Gastrocnemius medialis (tissue), 4 donors: ENCODE data around the gene ZNF397. TPM values are rescaled to one million over a fixed set of nuclear protein-coding genes. Genes with fewer than 3 reads are reported as not detected.

Experiments used
- ATAC-seq, 2 donors: fragments of 150-250 bp; one replicate each; pipeline ENCODE4 v1.9.1; 2016
- DNase-seq, 2 donors: peaks; one replicate each; pipeline ENCODE4 v3.0.0-alpha.2; 2019
- H3K27ac ChIP-seq, 4 donors: fragments of 200-600 bp; sonication (generic); 1 replicate in 1 of 4; 2 replicates in 3 of 4; pipeline ENCODE4 v1.5.1; 2016 to 2018; ENCODE audit warnings: mild to moderate bottlenecking in 2 of 4, moderate library complexity in 1 of 4
- H3K27me3 ChIP-seq, 3 donors: fragments of 200-600 bp; sonication (generic) in 2 of 3; 1 replicate in 1 of 3; 2 replicates in 2 of 3; pipeline versions ENCODE4 v1.5.1 to v1.6.0; 2016 to 2019; ENCODE audit warnings: mild to moderate bottlenecking in 1 of 3, moderate library complexity in 1 of 3
- H3K36me3 ChIP-seq, 2 donors: fragments of 200-600 bp; sonication (generic) in 1 of 2; one replicate each; pipeline ENCODE4 v1.5.1; 2017 to 2018
- H3K4me1 ChIP-seq, 2 donors: fragments of 200-600 bp; sonication (generic) in 1 of 2; one replicate each; pipeline ENCODE4 v1.5.1; 2016 to 2017; ENCODE audit warnings: mild to moderate bottlenecking in 2 of 2
- H3K4me3 ChIP-seq, 4 donors: fragments of 200-600 bp; sonication (generic) in 3 of 4; 1 replicate in 1 of 4; 2 replicates in 3 of 4; pipeline ENCODE4 v1.5.1; 2016 to 2019; ENCODE audit warnings: mild to moderate bottlenecking in 2 of 4
- H3K9me3 ChIP-seq, 3 donors: fragments of 200-600 bp; sonication (generic) in 2 of 3; 1 replicate in 1 of 3; 2 replicates in 2 of 3; pipeline ENCODE4 v1.5.1; 2016 to 2019
- CTCF ChIP-seq, 5 experiments: fragments of 450-650 bp in 3 of 5; fragments of 200-600 bp in 2 of 5; sonication (generic) in 2 of 5; IDR thresholded peaks in 4 of 5; conservative IDR thresholded peaks in 1 of 5; 1 replicate in 4 of 5; 2 replicates in 1 of 5; pipeline ENCODE4 v1.5.1; 2016 to 2019; ENCODE audit warnings: antibody characterized with exemption in 5 of 5, mild to moderate bottlenecking in 3 of 5, moderate library complexity in 3 of 5
- POLR2A ChIP-seq, 2 donors: fragments of 450-650 bp; IDR thresholded peaks; one replicate each; pipeline ENCODE4 v1.6.1; 2017; ENCODE audit warnings: antibody characterized with exemption in 2 of 2, mild to moderate bottlenecking in 2 of 2, moderate library complexity in 2 of 2
- in situ Hi-C, 4 donors: fragments of 200-750 bp; cut with MboI; loops; one replicate each; pipeline versions ENCODE4 v1.15.0 to v1.8.0; 2017; ENCODE audit warnings: low sequenced_read_pairs in 4 of 4
- intact Hi-C: fragments of 100-400 bp; cut with DNase I; formaldehyde crosslinking; loops from one replicate; pipeline ENCODE4 v1.15.1; 2023; ENCODE audit warnings: low total_unique reads
- total RNA-seq, 4 donors: library from RNA; depleted of rRNA; stranded (reverse); fragments of >200 nt; gene quantifications; one replicate each; pipeline versions ENCODE4 v1.1.0 to v1.2.3, GENCODE V29; 2016

The ZNF397 gene
- total RNA-seq, 4 donors from 2014 or later = 12.3 to 23.4 (median 14.7) TPM

- intact Hi-C loops = no loop called here
- no peak overlapping the region for H3K27ac ChIP-seq
- DNase-seq (no peak), ATAC-seq (no peak)
- H3K4me1 ChIP-seq = no peaks in the 10 kb centered on the region
- in situ Hi-C loops = no loop called here
- no peaks in the 10 kb centered on the region for H3K9me3 ChIP-seq
- no peaks in the 10 kb centered on the region for H3K27me3 ChIP-seq
- TF ChIP-seq POLR2A (IDR thresholded peaks at IDR 0.05) (no peak), CTCF (IDR thresholded peaks at IDR 0.05 in 4 of 5, conservative IDR thresholded peaks at IDR 0.05 in 1 of 5) (no peak)
- H3K4me3 ChIP-seq = no peak overlapping the region
- H3K36me3 ChIP-seq = no peaks in the 10 kb centered on the region
Observed at GRCh38 chr18:35220424-35220823, 20.4 kb upstream of the ZNF397 start.

GRCh38 chr18:35223797-35224196 is 17.0 kb upstream of the ZNF397 start:
- no peaks in the 10 kb centered on the region for H3K4me1 ChIP-seq
- H3K27me3 ChIP-seq = no peaks in the 10 kb centered on the region
- H3K9me3 ChIP-seq = no peaks in the 10 kb centered on the region
- H3K4me3 ChIP-seq = no peak overlapping the region
- in situ Hi-C loops (no loop called here), intact Hi-C loops (no loop called here)
- ATAC-seq (no peak), DNase-seq (no peak)
- no peaks in the 10 kb centered on the region for H3K36me3 ChIP-seq
- no peak overlapping the region for H3K27ac ChIP-seq
- TF ChIP-seq POLR2A (IDR thresholded peaks at IDR 0.05) = no peak
- TF ChIP-seq CTCF (IDR thresholded peaks at IDR 0.05 in 4 of 5, conservative IDR thresholded peaks at IDR 0.05 in 1 of 5) = no peak

GRCh38 chr18:35227254-35227653 is 13.6 kb upstream of the ZNF397 start:
- no peaks in the 10 kb centered on the region for H3K4me1 ChIP-seq
- TF ChIP-seq CTCF (IDR thresholded peaks at IDR 0.05 in 4 of 5, conservative IDR thresholded peaks at IDR 0.05 in 1 of 5) (no peak), POLR2A (IDR thresholded peaks at IDR 0.05) (no peak)
- in situ Hi-C loops (loop anchor here in 3 of 4 donors (5.0 to 25.0 kb wide), 2 partner anchors 125 to 735 kb away; partner anchors contain the start of gene RMP24 (in 2 of the 3)), intact Hi-C loops (no loop called here)
- no peaks in the 10 kb centered on the region for H3K36me3 ChIP-seq
- H3K9me3 ChIP-seq = no peaks in the 10 kb centered on the region
- H3K27ac ChIP-seq = no peak overlapping the region
- H3K27me3 ChIP-seq = no peaks in the 10 kb centered on the region
- no peak overlapping the region for H3K4me3 ChIP-seq
- DNase-seq (no peak), ATAC-seq (no peak)

- TF ChIP-seq CTCF (IDR thresholded peaks at IDR 0.05 in 4 of 5, conservative IDR thresholded peaks at IDR 0.05 in 1 of 5) (peak; percentile 80 to 96 (median 83)), POLR2A (IDR thresholded peaks at IDR 0.05) (no peak)
- intact Hi-C loops (loop anchor here (1.0 to 5.0 kb wide), 2 partner anchors 124 to 219 kb away; no protein-coding TSS in a partner anchor), in situ Hi-C loops (loop anchor here in 3 of 4 donors (5.0 to 25.0 kb wide), 3 partner anchors 116 to 731 kb away; partner anchors contain the start of gene RMP24 (in 2 of the 3))
- ATAC-seq (peak; percentile 99), DNase-seq (peak; percentile 65 to 77)
- H3K4me1 ChIP-seq = no peaks in the 10 kb centered on the region
- peak overlapping the region; percentile 16 to 49 (median 28) for H3K4me3 ChIP-seq
- H3K27me3 ChIP-seq = no peaks in the 10 kb centered on the region
- H3K36me3 ChIP-seq = no peaks in the 10 kb centered on the region
- H3K9me3 ChIP-seq = no peaks in the 10 kb centered on the region
- no peak overlapping the region for H3K27ac ChIP-seq
Observed at GRCh38 chr18:35231052-35231451, 9.8 kb upstream of the ZNF397 start.
